ENCODE results near the gene ARF4. TPM values are rescaled to one million over a fixed set of nuclear protein-coding genes. Genes with fewer than 3 reads are reported as not detected.
A peak's percentile ranks its signal among the peaks of the same experiment; 100 is the strongest.

Gene ARF4
- total RNA-seq, 1 experiment from 2014 or later = 117 TPM

DNA sequence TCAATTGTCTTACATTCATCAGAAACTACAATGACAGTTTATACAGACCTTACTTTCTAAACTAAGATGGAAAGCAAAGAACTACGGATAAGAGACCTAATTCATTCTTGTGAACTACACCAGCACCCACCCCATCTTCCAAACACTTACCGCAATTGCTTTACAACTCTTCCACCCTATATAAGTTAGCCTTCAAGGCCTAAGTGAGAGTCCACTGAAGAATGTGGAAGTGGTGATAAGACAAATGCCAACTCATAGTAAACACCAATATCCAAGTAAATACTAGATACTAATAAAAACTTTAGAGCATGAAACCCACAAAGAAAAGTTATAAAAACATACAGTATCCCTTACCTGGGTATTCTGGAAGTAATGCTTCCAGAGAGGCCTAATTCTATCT, 13.6 kb downstream of the ARF4 start:
- Mint-ChIP-seq H3K36me3 (peaks cover 24% of the 10 kb centered on the region), H3K4me1 (0 out of 2 replicates have a peak, but pooled peaks cover 4% of the 10 kb centered on the region), H3K27ac (peak overlapping the region; percentile 63), H3K9me3 (no peaks in the 10 kb centered on the region), H3K27me3 (ENCODE audit: low read depth) (no peaks in the 10 kb centered on the region), H3K4me3 (no peak overlapping the region)
- TF ChIP-seq FOXK1 (CRISPR knock-in tag; IDR thresholded peaks at IDR 0.05) (no peak), HMGA2 (CRISPR knock-in tag; IDR thresholded peaks at IDR 0.05) (no peak), GRHL2 (CRISPR knock-in tag; IDR thresholded peaks at IDR 0.05; ENCODE audit: insufficient replicate concordance, severe bottlenecking) (no peak)
- TF ChIP-seq, protein P1, sequence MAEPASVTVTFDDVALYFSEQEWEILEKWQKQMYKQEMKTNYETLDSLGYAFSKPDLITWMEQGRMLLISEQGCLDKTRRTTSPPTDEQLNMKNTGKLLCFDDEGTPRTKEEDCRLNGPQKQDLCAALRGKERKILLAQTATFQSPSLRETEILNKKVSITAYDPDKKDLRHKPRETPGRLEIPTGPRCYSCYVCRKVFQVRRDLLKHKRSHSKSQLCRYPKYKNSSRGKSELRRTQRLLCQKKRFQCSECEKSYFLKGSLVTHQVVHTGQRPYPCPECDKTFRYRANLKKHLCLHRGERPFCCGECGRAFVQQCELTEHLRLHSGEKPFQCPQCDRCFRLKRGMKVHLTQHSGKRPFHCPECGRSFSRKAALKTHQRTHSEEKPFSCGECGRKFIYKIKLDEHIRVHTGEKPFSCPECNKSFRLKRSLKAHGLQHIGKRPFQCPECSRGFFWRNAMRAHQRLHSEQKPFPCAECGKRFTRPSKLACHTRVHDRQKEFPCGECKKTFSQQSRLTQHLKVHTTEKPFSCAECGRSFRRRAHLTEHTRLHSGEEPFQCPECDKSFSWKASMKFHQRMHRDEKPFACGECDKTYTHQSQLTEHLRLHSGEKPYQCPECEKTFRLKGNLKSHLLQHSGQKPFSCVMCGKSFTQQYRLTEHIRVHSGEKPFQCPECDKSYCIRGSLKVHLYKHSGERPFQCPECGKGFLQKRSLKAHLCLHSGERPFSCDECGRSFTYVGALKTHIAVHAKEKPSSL (CRISPR knock-in tag; conservative IDR thresholded peaks at IDR 0.05) = no peak
- POLR2A ChIA-PET = no interaction called here
- CTCF ChIA-PET = no interaction called here
- DNase-seq (ENCODE audit: low spot score) (no peak), ATAC-seq (no peak)

DNA sequence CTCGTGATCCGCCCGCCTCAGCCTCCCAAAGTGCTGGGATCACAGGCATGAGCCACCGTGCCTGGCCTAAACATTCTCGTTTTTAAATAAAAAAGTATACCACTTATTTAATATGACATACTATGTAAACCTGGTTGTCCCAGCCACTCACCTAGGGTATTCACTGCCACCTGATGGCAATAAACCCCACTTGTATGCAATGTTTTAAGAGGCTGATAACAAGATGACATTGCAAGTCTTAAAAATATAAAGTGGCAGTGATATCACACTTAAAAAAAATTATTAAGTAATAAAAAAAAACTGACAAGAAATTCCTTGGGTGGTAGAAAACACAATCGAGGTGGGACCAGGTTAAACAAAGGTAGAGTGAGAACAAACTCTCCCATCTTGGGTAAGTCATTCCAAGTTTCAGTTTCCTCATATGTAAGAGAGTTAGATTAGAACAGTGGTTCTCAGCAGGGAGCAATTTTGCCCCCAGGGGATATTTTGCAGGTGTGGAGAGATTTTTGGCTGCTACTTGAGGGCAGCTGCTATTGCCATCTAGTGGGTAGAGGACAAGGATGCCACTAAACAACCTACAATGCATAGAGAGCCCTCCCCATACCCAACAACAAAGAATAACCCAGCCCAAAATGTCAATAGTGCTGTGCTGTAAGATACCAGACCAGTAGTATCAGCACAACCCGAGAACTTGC, 14.5 kb downstream of the ARF4 start:
- CTCF ChIA-PET = interaction anchor here (0.7 kb wide), 1 partner anchor 389 kb away, joined by 3 read pairs; no protein-coding TSS in a partner anchor
- ATAC-seq (no peak; the same call in 1 of the 2 replicates), DNase-seq (ENCODE audit: low spot score) (peak; percentile 38)
- no peaks in the 10 kb centered on the region for H3K9me3 Mint-ChIP-seq
- peaks cover 31% of the 10 kb centered on the region for H3K36me3 Mint-ChIP-seq
- no peak overlapping the region for H3K4me3 Mint-ChIP-seq
- 0 out of 2 replicates have a peak, but pooled peaks cover 4% of the 10 kb centered on the region for H3K4me1 Mint-ChIP-seq
- POLR2A ChIA-PET = no interaction called here
- H3K27me3 Mint-ChIP-seq (ENCODE audit: low read depth) = no peaks in the 10 kb centered on the region
- H3K27ac Mint-ChIP-seq = peak overlapping the region; percentile 63; the same call in 1 of the 2 replicates
- TF ChIP-seq, protein P2, sequence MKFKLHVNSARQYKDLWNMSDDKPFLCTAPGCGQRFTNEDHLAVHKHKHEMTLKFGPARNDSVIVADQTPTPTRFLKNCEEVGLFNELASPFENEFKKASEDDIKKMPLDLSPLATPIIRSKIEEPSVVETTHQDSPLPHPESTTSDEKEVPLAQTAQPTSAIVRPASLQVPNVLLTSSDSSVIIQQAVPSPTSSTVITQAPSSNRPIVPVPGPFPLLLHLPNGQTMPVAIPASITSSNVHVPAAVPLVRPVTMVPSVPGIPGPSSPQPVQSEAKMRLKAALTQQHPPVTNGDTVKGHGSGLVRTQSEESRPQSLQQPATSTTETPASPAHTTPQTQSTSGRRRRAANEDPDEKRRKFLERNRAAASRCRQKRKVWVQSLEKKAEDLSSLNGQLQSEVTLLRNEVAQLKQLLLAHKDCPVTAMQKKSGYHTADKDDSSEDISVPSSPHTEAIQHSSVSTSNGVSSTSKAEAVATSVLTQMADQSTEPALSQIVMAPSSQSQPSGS (CRISPR knock-in tag; IDR thresholded peaks at IDR 0.05; ENCODE audit: borderline replicate concordance, low read depth) = no peak
- TF ChIP-seq ZNF423 (CRISPR knock-in tag; IDR thresholded peaks at IDR 0.05) (no peak), OVOL2 (CRISPR knock-in tag; IDR thresholded peaks at IDR 0.05; ENCODE audit: borderline replicate concordance) (no peak), FOXK1 (CRISPR knock-in tag; IDR thresholded peaks at IDR 0.05) (no peak), NFE2L1 (CRISPR knock-in tag; IDR thresholded peaks at IDR 0.05) (no peak)
- TF ChIP-seq, protein P3, sequence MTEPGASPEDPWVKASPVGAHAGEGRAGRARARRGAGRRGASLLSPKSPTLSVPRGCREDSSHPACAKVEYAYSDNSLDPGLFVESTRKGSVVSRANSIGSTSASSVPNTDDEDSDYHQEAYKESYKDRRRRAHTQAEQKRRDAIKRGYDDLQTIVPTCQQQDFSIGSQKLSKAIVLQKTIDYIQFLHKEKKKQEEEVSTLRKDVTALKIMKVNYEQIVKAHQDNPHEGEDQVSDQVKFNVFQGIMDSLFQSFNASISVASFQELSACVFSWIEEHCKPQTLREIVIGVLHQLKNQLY (CRISPR knock-in tag; IDR thresholded peaks at IDR 0.05) = no peak

DNA sequence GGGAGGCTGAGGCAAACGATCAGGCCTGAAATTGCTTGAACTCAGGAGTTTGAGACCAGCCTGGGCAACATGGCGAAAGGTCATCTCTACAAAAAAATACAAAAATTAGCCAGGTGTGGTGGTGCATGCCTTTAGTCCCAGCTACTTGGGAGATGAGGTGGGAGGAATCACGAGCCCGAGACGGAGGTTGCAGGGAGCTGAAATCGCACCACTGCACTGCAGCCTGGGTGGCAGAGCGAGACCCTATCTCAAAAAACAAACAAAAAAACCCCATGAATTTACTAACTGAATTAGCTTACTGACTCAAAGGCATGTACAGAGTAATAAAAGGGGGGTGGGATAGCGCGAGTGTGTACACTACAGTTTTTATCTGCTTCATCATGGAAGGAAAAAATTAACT, 19.3 kb downstream of the ARF4 start:
- no peaks in the 10 kb centered on the region for H3K4me1 Mint-ChIP-seq
- no peaks in the 10 kb centered on the region for H3K27me3 Mint-ChIP-seq (ENCODE audit: low read depth)
- TF ChIP-seq, protein P4, sequence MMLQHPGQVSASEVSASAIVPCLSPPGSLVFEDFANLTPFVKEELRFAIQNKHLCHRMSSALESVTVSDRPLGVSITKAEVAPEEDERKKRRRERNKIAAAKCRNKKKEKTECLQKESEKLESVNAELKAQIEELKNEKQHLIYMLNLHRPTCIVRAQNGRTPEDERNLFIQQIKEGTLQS (CRISPR knock-in tag; conservative IDR thresholded peaks at IDR 0.05) = no peak
- TF ChIP-seq, protein P5, sequence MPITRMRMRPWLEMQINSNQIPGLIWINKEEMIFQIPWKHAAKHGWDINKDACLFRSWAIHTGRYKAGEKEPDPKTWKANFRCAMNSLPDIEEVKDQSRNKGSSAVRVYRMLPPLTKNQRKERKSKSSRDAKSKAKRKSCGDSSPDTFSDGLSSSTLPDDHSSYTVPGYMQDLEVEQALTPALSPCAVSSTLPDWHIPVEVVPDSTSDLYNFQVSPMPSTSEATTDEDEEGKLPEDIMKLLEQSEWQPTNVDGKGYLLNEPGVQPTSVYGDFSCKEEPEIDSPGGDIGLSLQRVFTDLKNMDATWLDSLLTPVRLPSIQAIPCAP (CRISPR knock-in tag; IDR thresholded peaks at IDR 0.05) = no peak
- TF ChIP-seq ZBTB21 (CRISPR knock-in tag; IDR thresholded peaks at IDR 0.05; ENCODE audit: borderline replicate concordance) = no peak
- TF ChIP-seq, protein P6, sequence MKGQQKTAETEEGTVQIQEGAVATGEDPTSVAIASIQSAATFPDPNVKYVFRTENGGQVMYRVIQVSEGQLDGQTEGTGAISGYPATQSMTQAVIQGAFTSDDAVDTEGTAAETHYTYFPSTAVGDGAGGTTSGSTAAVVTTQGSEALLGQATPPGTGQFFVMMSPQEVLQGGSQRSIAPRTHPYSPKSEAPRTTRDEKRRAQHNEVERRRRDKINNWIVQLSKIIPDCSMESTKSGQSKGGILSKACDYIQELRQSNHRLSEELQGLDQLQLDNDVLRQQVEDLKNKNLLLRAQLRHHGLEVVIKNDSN (CRISPR knock-in tag; IDR thresholded peaks at IDR 0.05) = no peak
- TF ChIP-seq IRF2 (CRISPR knock-in tag; IDR thresholded peaks at IDR 0.05; ENCODE audit: borderline replicate concordance, low read depth) = no peak
- no peak for TF ChIP-seq ZNF121 (CRISPR knock-in tag; IDR thresholded peaks at IDR 0.05)
- TF ChIP-seq, protein P1 (CRISPR knock-in tag; conservative IDR thresholded peaks at IDR 0.05) = no peak
- TF ChIP-seq, protein P3 (CRISPR knock-in tag; IDR thresholded peaks at IDR 0.05) = no peak
- no peak for TF ChIP-seq GABPB1 (CRISPR knock-in tag; IDR thresholded peaks at IDR 0.05)
- no peak for TF ChIP-seq SMAD4 (CRISPR knock-in tag; IDR thresholded peaks at IDR 0.05)
- TF ChIP-seq, protein P2 (CRISPR knock-in tag; IDR thresholded peaks at IDR 0.05; ENCODE audit: borderline replicate concordance, low read depth) = no peak
- ChIA-PET CTCF (no interaction called here), POLR2A (interaction anchor here (0.6 kb wide), 1 partner anchor 20 kb away, joined by 3 read pairs; the partner anchor contains the start of gene ARF4)
- H3K27ac Mint-ChIP-seq = no peak overlapping the region
- H3K9me3 Mint-ChIP-seq = no peaks in the 10 kb centered on the region
- H3K36me3 Mint-ChIP-seq = peaks cover 63% of the 10 kb centered on the region
- DNase-seq (ENCODE audit: low spot score) = no peak
- H3K4me3 Mint-ChIP-seq = no peak overlapping the region
- no peak for ATAC-seq

All from WTC11 (cell line).